ENCODE data around the gene SCUBE1.

SCUBE1 gene

DNA sequence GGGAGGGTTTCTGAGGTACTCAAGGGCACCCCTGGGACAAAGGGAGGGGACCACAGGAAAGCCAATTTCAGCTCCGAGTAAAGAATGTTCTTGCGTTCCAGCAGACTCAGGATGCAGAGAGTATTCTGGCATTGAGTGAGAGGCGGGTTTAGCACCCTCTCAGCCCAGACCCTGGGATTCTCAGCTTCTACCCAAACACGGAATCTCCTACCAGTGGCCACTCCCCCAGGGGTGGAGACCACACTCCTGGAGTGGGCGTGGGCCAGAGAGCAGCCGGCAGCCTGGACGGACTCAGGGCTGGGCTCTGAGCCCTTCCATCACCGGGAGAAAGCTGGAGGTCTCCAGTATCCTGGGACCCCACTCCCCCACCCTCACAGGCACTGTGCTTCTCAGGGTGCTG, 130.1 kb downstream of the SCUBE1 start:
- TF ChIP-seq, protein P1, sequence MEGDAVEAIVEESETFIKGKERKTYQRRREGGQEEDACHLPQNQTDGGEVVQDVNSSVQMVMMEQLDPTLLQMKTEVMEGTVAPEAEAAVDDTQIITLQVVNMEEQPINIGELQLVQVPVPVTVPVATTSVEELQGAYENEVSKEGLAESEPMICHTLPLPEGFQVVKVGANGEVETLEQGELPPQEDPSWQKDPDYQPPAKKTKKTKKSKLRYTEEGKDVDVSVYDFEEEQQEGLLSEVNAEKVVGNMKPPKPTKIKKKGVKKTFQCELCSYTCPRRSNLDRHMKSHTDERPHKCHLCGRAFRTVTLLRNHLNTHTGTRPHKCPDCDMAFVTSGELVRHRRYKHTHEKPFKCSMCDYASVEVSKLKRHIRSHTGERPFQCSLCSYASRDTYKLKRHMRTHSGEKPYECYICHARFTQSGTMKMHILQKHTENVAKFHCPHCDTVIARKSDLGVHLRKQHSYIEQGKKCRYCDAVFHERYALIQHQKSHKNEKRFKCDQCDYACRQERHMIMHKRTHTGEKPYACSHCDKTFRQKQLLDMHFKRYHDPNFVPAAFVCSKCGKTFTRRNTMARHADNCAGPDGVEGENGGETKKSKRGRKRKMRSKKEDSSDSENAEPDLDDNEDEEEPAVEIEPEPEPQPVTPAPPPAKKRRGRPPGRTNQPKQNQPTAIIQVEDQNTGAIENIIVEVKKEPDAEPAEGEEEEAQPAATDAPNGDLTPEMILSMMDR (IDR thresholded peaks at IDR 0.05), result no peak

DNA sequence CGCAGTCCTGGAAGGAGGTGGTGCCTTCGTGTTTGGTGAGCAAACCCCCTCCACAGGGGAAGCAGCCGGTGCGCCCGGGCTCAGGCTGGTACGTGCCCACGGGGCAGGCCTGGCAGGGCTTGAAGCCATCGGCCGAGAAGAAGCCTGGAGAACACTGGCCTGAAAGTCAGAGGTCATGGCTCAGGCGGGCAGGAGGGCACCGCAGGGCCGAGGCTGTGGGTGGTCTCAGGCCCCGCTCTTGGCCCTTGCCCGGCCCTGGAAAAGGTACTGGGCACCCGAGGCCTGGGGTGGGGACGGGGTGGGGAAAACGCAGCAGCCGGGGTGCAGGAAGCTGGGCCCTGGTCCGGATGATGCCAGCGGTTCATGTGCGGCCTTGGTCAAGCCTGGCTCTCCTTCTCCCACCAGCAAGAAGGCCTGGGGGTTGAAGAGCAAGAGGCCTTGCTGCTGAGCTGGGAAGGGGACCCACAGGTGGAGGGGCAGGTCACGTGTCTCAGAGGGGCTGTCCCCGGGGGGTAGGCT, 130.7 kb downstream of the SCUBE1 start:
- TF ChIP-seq, protein P1 (IDR thresholded peaks at IDR 0.05), result no peak

DNA sequence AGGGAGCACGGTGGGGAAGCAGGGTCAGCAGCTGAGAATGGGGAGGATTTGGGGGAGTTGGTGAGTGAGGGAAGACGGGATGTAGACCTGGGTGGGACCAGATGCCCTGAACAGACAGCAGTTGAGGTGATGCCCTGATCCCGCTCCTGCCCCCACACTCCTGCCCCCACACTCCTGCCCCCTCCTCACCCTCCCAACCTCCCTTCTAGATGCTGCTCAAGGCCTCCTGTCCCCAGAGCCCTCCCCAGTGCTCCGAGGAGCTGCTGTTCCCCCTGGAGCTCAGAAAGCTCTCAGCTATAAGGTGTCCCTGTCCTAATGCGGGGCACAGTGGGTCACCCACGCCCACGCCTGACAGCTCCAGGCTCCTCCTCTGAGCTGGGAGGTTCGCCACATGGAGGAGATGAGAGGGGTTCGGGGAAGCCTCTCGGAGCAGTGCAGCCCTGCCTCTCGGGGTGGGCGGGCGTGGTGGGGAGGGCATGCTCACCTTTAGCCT, 131.2 kb downstream of the SCUBE1 start:
- TF ChIP-seq, protein P1 (IDR thresholded peaks at IDR 0.05), result no peak

DNA sequence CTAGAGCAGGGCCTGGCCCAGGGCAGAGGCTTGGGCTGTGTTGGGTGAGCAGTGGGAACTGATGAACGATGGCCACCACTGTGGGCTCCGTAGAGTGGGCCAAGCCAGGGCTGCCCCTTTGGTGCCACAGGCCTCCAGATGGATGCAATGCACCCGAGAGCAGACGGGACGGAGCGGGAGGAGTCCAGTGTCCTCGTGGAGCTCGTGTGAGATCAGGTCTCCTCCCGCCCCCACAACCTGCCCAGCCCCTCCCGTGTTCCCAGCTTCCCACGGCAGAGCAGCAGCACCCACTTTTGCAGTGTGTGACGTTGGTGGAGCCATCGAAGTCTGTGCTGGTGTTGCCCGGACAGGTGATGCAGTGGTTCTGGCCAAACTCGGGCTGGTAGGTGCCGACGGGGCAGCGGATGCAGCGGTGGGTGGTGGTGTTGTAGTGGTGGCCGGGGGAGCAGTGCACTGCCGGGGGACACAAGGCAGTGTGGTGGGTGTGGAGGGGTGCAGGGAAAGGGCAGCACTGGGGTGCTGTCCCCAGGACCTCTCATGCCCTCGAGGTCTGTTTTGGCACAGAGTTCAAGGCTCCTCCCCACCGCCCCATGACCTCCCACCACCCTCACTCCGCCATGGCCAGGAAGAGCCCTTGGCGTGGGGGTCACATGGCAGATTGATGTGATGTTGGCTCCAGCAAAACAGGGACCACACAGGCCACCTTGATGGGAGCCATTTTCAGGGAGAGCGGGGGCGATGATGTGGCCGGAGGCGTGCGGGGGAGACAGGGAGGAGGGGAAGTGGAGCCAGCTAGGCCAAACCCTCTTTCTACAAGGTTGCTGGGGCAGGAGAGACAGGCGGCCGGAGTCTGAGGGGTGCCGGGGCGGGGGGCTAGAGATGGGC, 132.3 kb downstream of the SCUBE1 start:
- TF ChIP-seq, protein P1 (IDR thresholded peaks at IDR 0.05), result no peak

DNA sequence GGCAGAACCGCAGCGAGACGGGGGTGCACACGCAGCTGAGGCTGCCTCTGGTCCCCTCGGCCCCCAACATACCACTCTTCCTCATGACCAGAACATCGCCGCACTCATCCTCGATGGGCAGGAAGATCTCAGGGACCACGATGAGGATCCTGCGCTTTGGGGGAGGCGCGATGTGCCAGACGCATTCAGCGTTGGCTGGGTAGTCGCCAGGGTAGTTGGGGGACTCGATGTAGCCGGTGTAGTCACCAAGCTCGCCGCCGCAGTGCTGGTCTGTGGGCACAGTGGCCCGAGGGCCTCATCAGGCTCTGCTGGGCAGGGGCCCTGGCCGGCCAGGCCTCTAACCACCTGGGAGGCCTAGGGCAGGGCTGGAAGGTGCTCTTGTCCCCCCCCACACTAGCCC, 133.2 kb downstream of the SCUBE1 start:
- TF ChIP-seq, protein P1 (IDR thresholded peaks at IDR 0.05), result no peak

DNA sequence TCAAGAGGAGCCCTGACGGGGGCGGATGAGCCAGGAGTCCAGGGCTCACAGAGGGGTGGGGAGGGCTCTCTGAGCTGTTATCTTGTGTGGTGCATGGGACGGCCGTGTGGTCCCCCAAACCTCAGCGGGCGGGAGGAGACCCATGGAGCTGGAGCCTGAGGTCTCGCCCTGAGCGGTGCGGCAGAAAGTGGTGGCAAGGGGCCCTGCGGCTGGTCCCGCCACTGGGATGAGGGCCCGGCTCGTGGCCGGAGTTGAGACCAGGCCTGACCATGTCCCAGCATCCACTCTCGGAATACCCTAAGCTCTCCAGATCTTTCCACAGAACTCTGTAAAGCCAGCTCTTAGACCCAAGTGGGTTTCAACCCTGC, 133.7 kb downstream of the SCUBE1 start:
- TF ChIP-seq, protein P1 (IDR thresholded peaks at IDR 0.05), result no peak

DNA sequence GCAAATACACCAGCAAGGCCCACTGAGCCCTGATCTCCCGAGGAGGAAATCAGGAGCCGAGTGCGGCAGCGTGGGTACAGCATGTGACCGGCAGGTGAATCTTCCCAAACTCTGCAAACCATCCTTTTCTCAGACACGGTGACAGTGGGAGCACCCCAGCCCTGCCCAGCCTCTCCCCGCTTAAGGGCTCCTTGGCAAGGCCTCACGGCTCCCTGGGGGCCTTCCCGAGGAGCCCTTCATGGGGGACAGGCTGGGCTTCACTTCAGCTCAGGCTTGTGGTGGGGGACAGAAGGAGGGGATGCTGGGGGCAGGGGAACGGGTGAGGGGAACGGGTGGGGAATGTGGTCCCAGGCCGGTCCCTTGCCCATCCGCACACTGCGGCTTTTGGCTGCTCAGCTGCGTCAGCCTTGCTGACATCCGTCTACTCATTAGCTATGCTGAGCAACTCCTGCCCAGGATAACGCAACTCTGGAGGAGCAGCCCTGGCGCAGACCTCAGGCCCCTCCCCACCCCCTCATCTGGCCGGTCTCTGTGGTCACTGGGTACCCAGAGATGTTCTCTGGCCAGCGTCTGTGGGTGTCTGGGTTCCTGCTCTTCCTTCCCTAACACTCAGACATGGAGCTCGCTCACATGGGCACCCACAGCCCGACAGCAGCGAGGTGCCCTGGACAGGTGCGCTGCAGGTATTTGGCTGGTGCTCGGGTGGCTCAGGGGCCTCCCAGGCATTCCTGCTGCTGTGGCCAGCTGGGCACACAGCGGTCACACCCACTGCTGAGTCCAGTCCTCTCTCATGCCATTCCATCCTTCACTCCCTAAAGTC, 134.3 kb downstream of the SCUBE1 start:
- TF ChIP-seq, protein P1 (IDR thresholded peaks at IDR 0.05), result no peak

Data from LNCAP (cell line).